ENCODE data around the gene TP63. TPM values are rescaled to one million over a fixed set of nuclear protein-coding genes. Genes with fewer than 3 reads are reported as not detected.

Gene TP63
- total RNA-seq, 2 donors from 2014 or later, result not detected

GRCh38 chr3:189621948-189622603 lies 9.1 kb upstream of the TP63 start:
- Histone ChIP-seq H3K9ac (ENCODE audit: low read depth in 2 of 2, low read length in 2 of 2) (no peak overlapping the region), H3K36me3 (no peaks in the 10 kb centered on the region), H3K9me3 (no peaks in the 10 kb centered on the region), H3K4me3 (no peak overlapping the region), H3K4me1 (no peaks in the 10 kb centered on the region), H3K27ac (no peak overlapping the region), H3K27me3 (no peaks in the 10 kb centered on the region)
- TF ChIP-seq CTCF (IDR thresholded peaks at IDR 0.05), result no peak
- intact Hi-C loops (cut with DNase I), result no loop called here
- DNase-seq, result no peak

- no peaks in the 10 kb centered on the region for H3K36me3 ChIP-seq
- no peak overlapping the region for H3K27ac ChIP-seq
- no peak overlapping the region for H3K9ac ChIP-seq (ENCODE audit: low read depth in 2 of 2, low read length in 2 of 2)
- H3K9me3 ChIP-seq, result no peaks in the 10 kb centered on the region
- H3K4me3 ChIP-seq, result no peak overlapping the region
- no peaks in the 10 kb centered on the region for H3K27me3 ChIP-seq
- H3K4me1 ChIP-seq, result no peaks in the 10 kb centered on the region
- TF ChIP-seq CTCF (IDR thresholded peaks at IDR 0.05), result no peak
- intact Hi-C loops (cut with DNase I), result no loop called here
- DNase-seq, result no peak
These were observed 8.6 kb upstream of the TP63 start for GRCh38 chr3:189622629-189623028.

GRCh38 chr3:189624130-189624529 lies 7.1 kb upstream of the TP63 start:
- no peaks in the 10 kb centered on the region for H3K9me3 ChIP-seq
- H3K9ac ChIP-seq (ENCODE audit: low read depth in 2 of 2, low read length in 2 of 2), result no peak overlapping the region
- no peak overlapping the region for H3K4me3 ChIP-seq
- no peak for TF ChIP-seq CTCF (IDR thresholded peaks at IDR 0.05)
- H3K27me3 ChIP-seq, result no peaks in the 10 kb centered on the region
- no peaks in the 10 kb centered on the region for H3K4me1 ChIP-seq
- no peak overlapping the region for H3K27ac ChIP-seq
- DNase-seq, result no peak
- H3K36me3 ChIP-seq, result no peaks in the 10 kb centered on the region
- intact Hi-C loops (cut with DNase I), result no loop called here

GRCh38 chr3:189625071-189625470 lies 6.1 kb upstream of the TP63 start:
- Histone ChIP-seq H3K36me3 (no peaks in the 10 kb centered on the region), H3K27ac (no peak overlapping the region), H3K4me3 (no peak overlapping the region), H3K27me3 (no peaks in the 10 kb centered on the region), H3K4me1 (no peaks in the 10 kb centered on the region), H3K9ac (ENCODE audit: low read depth in 2 of 2, low read length in 2 of 2) (no peak overlapping the region), H3K9me3 (no peaks in the 10 kb centered on the region)
- intact Hi-C loops (cut with DNase I), result no loop called here
- no peak for DNase-seq
- no peak for TF ChIP-seq CTCF (IDR thresholded peaks at IDR 0.05)

- intact Hi-C loops (cut with DNase I), result no loop called here
- TF ChIP-seq CTCF (IDR thresholded peaks at IDR 0.05), result no peak
- Histone ChIP-seq H3K9ac (ENCODE audit: low read depth in 2 of 2, low read length in 2 of 2) (no peak overlapping the region), H3K27me3 (no peaks in the 10 kb centered on the region), H3K4me3 (no peak overlapping the region), H3K36me3 (no peaks in the 10 kb centered on the region), H3K9me3 (no peaks in the 10 kb centered on the region), H3K27ac (no peak overlapping the region), H3K4me1 (no peaks in the 10 kb centered on the region)
- DNase-seq, result no peak
These were observed 5.6 kb upstream of the TP63 start for GRCh38 chr3:189625572-189625971.

All from colonic mucosa (tissue), 4 donors.